ENCODE results near the gene TUBA8.
"Not testable (repeated sequence)": the region's sequence is repeated elsewhere in the genome, so short reads cannot be mapped to it uniquely, and the experiment has no call there.

TUBA8 gene

GRCh38 chr22:18110194-18110953, at the start of gene TUBA8:
TUBA8 (plus strand) TSS chr22:18110809; CDS start chr22:18110866, 57 bp downstream.
- peak within 1 kb of the TSS; percentile 36 for H3K27ac Mint-ChIP-seq
- peaks cover 47% of the 10 kb centered on the region for H3K4me1 Mint-ChIP-seq
- peaks cover 30% of the 10 kb centered on the region for H3K27me3 Mint-ChIP-seq

GRCh38 chr22:18062421-18062820, 48.2 kb upstream of the TUBA8 start:
- H3K9me3 Mint-ChIP-seq, result no peaks in the 10 kb centered on the region
- H3K27me3 Mint-ChIP-seq, result no peaks in the 10 kb centered on the region
- no peak overlapping the region for H3K4me3 Mint-ChIP-seq
- no peaks in the 10 kb centered on the region for H3K36me3 Mint-ChIP-seq
- no peak overlapping the region for H3K27ac Mint-ChIP-seq
- ATAC-seq, result no peak
- H3K4me1 Mint-ChIP-seq, result peaks cover 58% of the 10 kb centered on the region

More at GRCh38 chr22:18110194-18110953, at the start of gene TUBA8:
- H3K4me3 Mint-ChIP-seq, result peak within 1 kb of the TSS; percentile 78
- peaks cover 6% of the 10 kb centered on the region for H3K9me3 Mint-ChIP-seq
- H3K36me3 Mint-ChIP-seq, result peaks cover 11% of the 10 kb centered on the region
- ATAC-seq, result peak; percentile 66

GRCh38 chr22:18063306-18063705, 47.3 kb upstream of the TUBA8 start:
- Mint-ChIP-seq H3K27ac (peak overlapping the region; percentile 78), H3K36me3 (no peaks in the 10 kb centered on the region), H3K27me3 (no peaks in the 10 kb centered on the region), H3K9me3 (no peaks in the 10 kb centered on the region), H3K4me1 (peaks cover 58% of the 10 kb centered on the region), H3K4me3 (no peak overlapping the region)
- ATAC-seq, result no peak

GRCh38 chr22:18063715-18064114, 46.9 kb upstream of the TUBA8 start:
- H3K27me3 Mint-ChIP-seq, result not testable (repeated sequence)

GRCh38 chr22:18064636-18065035, 46.0 kb upstream of the TUBA8 start:
- Mint-ChIP-seq H3K27ac (peak overlapping the region; percentile 78), H3K4me1 (peaks cover 55% of the 10 kb centered on the region), H3K4me3 (no peak overlapping the region), H3K9me3 (no peaks in the 10 kb centered on the region), H3K36me3 (no peaks in the 10 kb centered on the region), H3K27me3 (no peaks in the 10 kb centered on the region)
- no peak for ATAC-seq

More at GRCh38 chr22:18063715-18064114, 46.9 kb upstream of the TUBA8 start:
- ATAC-seq, H3K9me3 Mint-ChIP-seq, H3K36me3 Mint-ChIP-seq, H3K4me3 Mint-ChIP-seq: not testable (repeated sequence)
- H3K27ac Mint-ChIP-seq, result peak overlapping the region; percentile 78
- H3K4me1 Mint-ChIP-seq, result peaks cover 58% of the 10 kb centered on the region

- H3K9me3 Mint-ChIP-seq, result no peaks in the 10 kb centered on the region
- no peak for ATAC-seq
- no peak overlapping the region for H3K4me3 Mint-ChIP-seq
- no peaks in the 10 kb centered on the region for H3K27me3 Mint-ChIP-seq
- H3K4me1 Mint-ChIP-seq, result peaks cover 48% of the 10 kb centered on the region
- H3K27ac Mint-ChIP-seq, result peak overlapping the region; percentile 78
- no peaks in the 10 kb centered on the region for H3K36me3 Mint-ChIP-seq
These were observed 45.4 kb upstream of the TUBA8 start for GRCh38 chr22:18065256-18065655.

- Mint-ChIP-seq H3K27me3 (no peaks in the 10 kb centered on the region), H3K4me1 (peaks cover 54% of the 10 kb centered on the region), H3K4me3 (peak overlapping the region; percentile 40), H3K27ac (peak overlapping the region; percentile 78), H3K9me3 (no peaks in the 10 kb centered on the region), H3K36me3 (no peaks in the 10 kb centered on the region)
- peak; percentile 86 for ATAC-seq
These were observed 44.3 kb upstream of the TUBA8 start for GRCh38 chr22:18066181-18066859.

GRCh38 chr22:18067121-18067520, 43.5 kb upstream of the TUBA8 start:
- Mint-ChIP-seq H3K36me3 (no peaks in the 10 kb centered on the region), H3K4me3 (no peak overlapping the region), H3K9me3 (no peaks in the 10 kb centered on the region), H3K4me1 (peaks cover 62% of the 10 kb centered on the region), H3K27ac (peak overlapping the region; percentile 78), H3K27me3 (no peaks in the 10 kb centered on the region)
- no peak for ATAC-seq

- Mint-ChIP-seq H3K27ac (peak overlapping the region; percentile 78), H3K27me3 (no peaks in the 10 kb centered on the region), H3K4me1 (peaks cover 65% of the 10 kb centered on the region), H3K36me3 (no peaks in the 10 kb centered on the region), H3K4me3 (no peak overlapping the region), H3K9me3 (no peaks in the 10 kb centered on the region)
- no peak for ATAC-seq
These were observed 42.9 kb upstream of the TUBA8 start for GRCh38 chr22:18067548-18068341.

- ATAC-seq, result no peak
- peak overlapping the region; percentile 78 for H3K27ac Mint-ChIP-seq
- H3K4me1 Mint-ChIP-seq, result peaks cover 65% of the 10 kb centered on the region
These were observed 42.1 kb upstream of the TUBA8 start for GRCh38 chr22:18068381-18068988.

GRCh38 chr22:18069041-18069440, 41.6 kb upstream of the TUBA8 start:
- H3K4me3 Mint-ChIP-seq, result no peak overlapping the region
- ATAC-seq, result no peak
- H3K4me1 Mint-ChIP-seq, result peaks cover 65% of the 10 kb centered on the region
- H3K36me3 Mint-ChIP-seq, result no peaks in the 10 kb centered on the region
- H3K9me3 Mint-ChIP-seq, result no peaks in the 10 kb centered on the region
- H3K27ac Mint-ChIP-seq, result peak overlapping the region; percentile 78
- H3K27me3 Mint-ChIP-seq, result no peaks in the 10 kb centered on the region

More at GRCh38 chr22:18068381-18068988, 42.1 kb upstream of the TUBA8 start:
- Mint-ChIP-seq H3K4me3 (no peak overlapping the region), H3K36me3 (no peaks in the 10 kb centered on the region), H3K27me3 (no peaks in the 10 kb centered on the region), H3K9me3 (no peaks in the 10 kb centered on the region)

GRCh38 chr22:18070041-18070440, 40.6 kb upstream of the TUBA8 start:
- Mint-ChIP-seq H3K9me3 (no peaks in the 10 kb centered on the region), H3K4me1 (peaks cover 59% of the 10 kb centered on the region), H3K27ac (no peak overlapping the region), H3K27me3 (no peaks in the 10 kb centered on the region), H3K36me3 (no peaks in the 10 kb centered on the region), H3K4me3 (no peak overlapping the region)
- ATAC-seq, result no peak

- H3K4me3 Mint-ChIP-seq, result no peak overlapping the region
- no peaks in the 10 kb centered on the region for H3K36me3 Mint-ChIP-seq
- H3K4me1 Mint-ChIP-seq, result peaks cover 53% of the 10 kb centered on the region
- no peaks in the 10 kb centered on the region for H3K9me3 Mint-ChIP-seq
- ATAC-seq, result no peak
- peak overlapping the region; percentile 88 for H3K27ac Mint-ChIP-seq
- no peaks in the 10 kb centered on the region for H3K27me3 Mint-ChIP-seq
These were observed 39.9 kb upstream of the TUBA8 start for GRCh38 chr22:18070556-18071306.

GRCh38 chr22:18071307-18071967, 39.2 kb upstream of the TUBA8 start:
- H3K36me3 Mint-ChIP-seq, H3K27me3 Mint-ChIP-seq, H3K9me3 Mint-ChIP-seq: not testable (repeated sequence)
- peak; percentile 52 for ATAC-seq
- H3K27ac Mint-ChIP-seq, result peak overlapping the region; percentile 88
- H3K4me1 Mint-ChIP-seq, result peaks cover 53% of the 10 kb centered on the region
- H3K4me3 Mint-ChIP-seq, result peak overlapping the region; percentile 21
